ENCODE measurements around the gene KIRREL2.

The KIRREL2 gene

DNA sequence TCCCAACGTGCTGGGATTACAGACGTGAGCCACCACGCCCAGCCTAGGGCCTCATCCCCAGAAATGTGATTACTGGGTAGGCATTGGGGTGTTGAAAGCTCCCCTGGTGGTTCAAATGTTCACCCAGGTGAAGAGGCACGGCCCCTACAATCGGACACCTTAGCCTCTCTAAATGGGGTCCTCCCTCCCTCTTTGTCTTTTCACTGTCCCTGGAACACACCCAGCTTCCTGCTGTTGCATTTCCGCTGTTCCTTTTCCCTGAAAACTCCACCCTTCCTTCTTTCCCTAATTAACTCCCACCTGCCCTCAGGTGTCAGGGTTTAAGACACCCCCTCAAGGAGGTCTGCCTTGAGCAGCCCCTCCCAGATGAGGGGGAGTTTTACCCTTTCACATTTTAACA is 40.4 kb upstream of the KIRREL2 start:
- no peak overlapping the region for H3K27ac Mint-ChIP-seq
- H3K4me1 Mint-ChIP-seq: peaks cover 5% of the 10 kb centered on the region
- H3K9me3 Mint-ChIP-seq: no peaks in the 10 kb centered on the region
- H3K4me3 Mint-ChIP-seq: no peak overlapping the region
- H3K36me3 Mint-ChIP-seq (ENCODE audit: low read depth): no peaks in the 10 kb centered on the region
- TF ChIP-seq, protein P1, sequence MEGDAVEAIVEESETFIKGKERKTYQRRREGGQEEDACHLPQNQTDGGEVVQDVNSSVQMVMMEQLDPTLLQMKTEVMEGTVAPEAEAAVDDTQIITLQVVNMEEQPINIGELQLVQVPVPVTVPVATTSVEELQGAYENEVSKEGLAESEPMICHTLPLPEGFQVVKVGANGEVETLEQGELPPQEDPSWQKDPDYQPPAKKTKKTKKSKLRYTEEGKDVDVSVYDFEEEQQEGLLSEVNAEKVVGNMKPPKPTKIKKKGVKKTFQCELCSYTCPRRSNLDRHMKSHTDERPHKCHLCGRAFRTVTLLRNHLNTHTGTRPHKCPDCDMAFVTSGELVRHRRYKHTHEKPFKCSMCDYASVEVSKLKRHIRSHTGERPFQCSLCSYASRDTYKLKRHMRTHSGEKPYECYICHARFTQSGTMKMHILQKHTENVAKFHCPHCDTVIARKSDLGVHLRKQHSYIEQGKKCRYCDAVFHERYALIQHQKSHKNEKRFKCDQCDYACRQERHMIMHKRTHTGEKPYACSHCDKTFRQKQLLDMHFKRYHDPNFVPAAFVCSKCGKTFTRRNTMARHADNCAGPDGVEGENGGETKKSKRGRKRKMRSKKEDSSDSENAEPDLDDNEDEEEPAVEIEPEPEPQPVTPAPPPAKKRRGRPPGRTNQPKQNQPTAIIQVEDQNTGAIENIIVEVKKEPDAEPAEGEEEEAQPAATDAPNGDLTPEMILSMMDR (IDR thresholded peaks at IDR 0.05): no peak
- H3K27me3 Mint-ChIP-seq (ENCODE audit: low read depth, poor library complexity): peaks cover 51% of the 10 kb centered on the region
- DNase-seq: no peak

DNA sequence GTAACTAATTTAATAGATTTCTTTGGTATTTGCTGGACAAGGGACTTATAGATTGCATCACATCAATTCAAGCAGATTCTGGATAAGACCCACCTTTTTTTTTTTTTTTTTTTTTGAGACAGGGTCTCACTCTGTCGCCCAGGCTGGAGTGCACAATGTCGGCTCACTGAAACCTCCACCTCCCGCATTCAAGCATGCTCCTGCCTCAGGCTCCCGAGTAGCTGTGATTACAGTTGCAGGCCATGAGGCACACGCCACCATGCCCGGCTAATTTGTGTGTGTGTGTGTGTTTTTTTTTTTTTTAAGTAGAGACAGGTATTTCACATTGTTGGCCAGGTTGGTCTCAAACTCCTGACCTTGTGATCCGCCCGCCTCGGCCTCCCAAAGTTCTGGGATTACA is 39.9 kb upstream of the KIRREL2 start:
- Mint-ChIP-seq H3K4me1 (peaks cover 5% of the 10 kb centered on the region), H3K4me3 (no peak overlapping the region), H3K36me3 (ENCODE audit: low read depth) (no peaks in the 10 kb centered on the region)

DNA sequence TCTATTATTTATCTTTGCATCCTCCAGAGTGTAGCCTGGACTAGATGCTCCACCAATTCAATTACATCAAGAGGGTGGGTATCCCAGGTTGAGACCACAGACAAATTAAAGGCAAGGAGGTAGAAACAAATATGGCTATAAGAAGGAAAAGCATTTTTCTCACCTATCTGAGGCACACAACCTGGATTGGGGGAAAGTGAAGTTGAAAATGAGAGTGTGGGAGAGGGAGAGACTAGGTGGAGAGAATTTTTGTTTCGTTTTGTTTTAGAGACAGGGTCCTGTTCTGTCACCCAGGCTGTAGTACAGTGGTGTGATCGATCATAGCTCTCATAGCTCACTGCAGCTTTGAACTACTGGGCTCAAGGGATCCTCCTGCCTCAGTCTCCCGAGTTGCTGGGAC is 38.3 kb upstream of the KIRREL2 start:
- TF ChIP-seq, protein P1 (IDR thresholded peaks at IDR 0.05): no peak
- Mint-ChIP-seq H3K4me1 (peaks cover 5% of the 10 kb centered on the region), H3K36me3 (ENCODE audit: low read depth) (no peaks in the 10 kb centered on the region), H3K27ac (no peak overlapping the region), H3K9me3 (no peaks in the 10 kb centered on the region), H3K27me3 (ENCODE audit: low read depth, poor library complexity) (peaks cover 44% of the 10 kb centered on the region), H3K4me3 (no peak overlapping the region)
- DNase-seq: no peak

More for the DNA sequence above, 39.9 kb upstream of the KIRREL2 start:
- H3K9me3 Mint-ChIP-seq: no peaks in the 10 kb centered on the region
- TF ChIP-seq, protein P1 (IDR thresholded peaks at IDR 0.05): no peak
- DNase-seq: no peak
- peaks cover 46% of the 10 kb centered on the region for H3K27me3 Mint-ChIP-seq (ENCODE audit: low read depth, poor library complexity)
- H3K27ac Mint-ChIP-seq: no peak overlapping the region

DNA sequence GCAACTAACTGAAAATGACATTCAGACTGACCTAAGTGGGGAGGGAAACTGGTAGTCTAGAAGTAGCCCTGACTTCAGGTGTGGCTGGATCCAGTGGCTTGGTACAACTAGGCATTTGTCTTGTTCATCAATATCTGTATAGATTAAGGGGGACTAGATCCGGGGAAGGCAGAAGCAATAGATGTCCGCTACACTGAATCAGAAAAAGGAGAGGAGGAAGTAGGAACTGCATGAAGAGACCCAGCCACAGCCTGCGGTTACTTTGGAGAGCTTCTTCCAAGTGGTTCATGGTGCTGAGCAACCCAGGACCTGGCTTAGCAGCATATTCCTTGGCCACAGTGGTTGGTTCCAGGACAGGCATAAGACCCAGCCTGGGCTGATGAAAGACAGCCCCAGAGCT is 34.1 kb upstream of the KIRREL2 start:
- Mint-ChIP-seq H3K4me1 (peaks cover 5% of the 10 kb centered on the region), H3K9me3 (no peaks in the 10 kb centered on the region), H3K4me3 (no peak overlapping the region), H3K27me3 (ENCODE audit: low read depth, poor library complexity) (peaks cover 54% of the 10 kb centered on the region), H3K27ac (no peak overlapping the region), H3K36me3 (ENCODE audit: low read depth) (no peaks in the 10 kb centered on the region)
- TF ChIP-seq, protein P1 (IDR thresholded peaks at IDR 0.05): no peak
- no peak for DNase-seq

DNA sequence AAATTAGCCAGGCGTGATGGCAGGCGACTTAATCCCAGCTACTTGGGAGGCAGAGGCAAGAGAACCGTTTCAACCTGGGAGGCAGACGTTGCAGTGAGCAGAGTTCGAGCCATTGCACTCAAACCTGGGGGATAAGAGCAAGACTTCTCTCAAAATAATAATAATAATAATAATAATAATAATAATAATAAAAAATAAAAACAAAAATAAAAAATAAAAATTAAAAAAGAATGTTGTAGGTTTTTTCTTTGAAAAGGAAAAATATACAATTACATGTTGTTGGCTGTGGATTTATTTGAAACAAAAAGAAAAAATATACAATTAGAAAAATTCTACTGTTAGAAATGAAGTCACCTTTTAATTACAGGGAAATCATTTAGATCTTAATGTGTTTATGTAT is 32.6 kb upstream of the KIRREL2 start:
- peaks cover 55% of the 10 kb centered on the region for H3K27me3 Mint-ChIP-seq (ENCODE audit: low read depth, poor library complexity)
- peaks cover 5% of the 10 kb centered on the region for H3K4me1 Mint-ChIP-seq
- H3K4me3 Mint-ChIP-seq: no peak overlapping the region
- H3K9me3 Mint-ChIP-seq: no peaks in the 10 kb centered on the region
- no peaks in the 10 kb centered on the region for H3K36me3 Mint-ChIP-seq (ENCODE audit: low read depth)
- TF ChIP-seq, protein P1 (IDR thresholded peaks at IDR 0.05): no peak
- no peak for DNase-seq
- no peak overlapping the region for H3K27ac Mint-ChIP-seq

DNA sequence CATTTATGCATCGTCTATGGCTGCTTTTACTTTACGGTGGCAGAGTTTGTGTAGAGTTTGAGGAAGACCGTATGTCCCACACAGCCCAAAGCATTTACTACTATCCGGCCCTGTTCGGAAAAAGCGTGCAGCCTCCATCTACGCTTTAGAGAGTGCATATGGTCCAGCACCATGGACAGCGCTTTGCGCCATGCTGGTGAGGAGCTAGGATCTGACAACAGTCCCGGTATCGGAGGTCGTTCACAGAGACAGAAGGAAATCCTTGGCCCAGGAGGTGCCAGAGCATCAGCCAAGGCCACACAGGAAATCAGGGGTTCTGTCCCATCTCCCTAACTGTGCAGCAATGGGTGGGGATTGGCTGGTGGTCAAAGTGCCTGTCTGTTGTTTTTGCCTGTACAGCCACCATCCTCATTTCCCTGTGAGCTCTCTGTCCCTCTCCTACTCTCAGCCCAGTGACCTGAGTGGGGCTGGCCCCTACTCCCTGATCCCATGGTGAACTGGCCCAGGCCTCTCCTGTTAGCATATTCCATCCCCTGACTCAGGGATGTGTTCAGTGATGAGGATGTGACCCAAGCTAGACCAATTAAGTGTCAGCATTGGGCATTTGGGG is 27.9 kb upstream of the KIRREL2 start:
- Mint-ChIP-seq H3K4me1 (no peaks in the 10 kb centered on the region), H3K27me3 (ENCODE audit: low read depth, poor library complexity) (peaks cover 65% of the 10 kb centered on the region), H3K27ac (no peak overlapping the region)

More for the DNA sequence above, 27.9 kb upstream of the KIRREL2 start:
- TF ChIP-seq, protein P1 (IDR thresholded peaks at IDR 0.05): no peak
- peaks cover 3% of the 10 kb centered on the region for H3K9me3 Mint-ChIP-seq
- no peak overlapping the region for H3K4me3 Mint-ChIP-seq
- no peaks in the 10 kb centered on the region for H3K36me3 Mint-ChIP-seq (ENCODE audit: low read depth)
- peak; percentile 94 for DNase-seq
